Right cardiac atrium (tissue), 5 donors: ENCODE results near the gene TMEM215. TPM values are rescaled to one million over a fixed set of nuclear protein-coding genes. Genes with fewer than 3 reads are reported as not detected.
"Not testable (repeated sequence)": the region's sequence is repeated elsewhere in the genome, so short reads cannot be mapped to it uniquely, and the experiment has no call there.

Experiments used
- ATAC-seq, 2 donors: fragments of 200-7000 bp; cut with Tn5 transposase; one replicate each; pipeline versions ENCODE4 v1.8.0 to v1.9.1; 2020; ENCODE audit warnings: moderate library complexity in 2 of 2, mild to moderate bottlenecking in 1 of 2
- DNase-seq, 3 donors: peaks; one replicate each; pipeline ENCODE4 v3.0.0-alpha.2; 2020
- H3K27ac ChIP-seq: one replicate; pipeline ENCODE4 v1.5.1; 2013; ENCODE audit warnings: mild to moderate bottlenecking, low read length, control low read depth, moderate library complexity
- H3K27me3 ChIP-seq: one replicate; pipeline ENCODE4 v1.6.1; 2013; ENCODE audit not compliant: control insufficient read depth, insufficient read depth
- H3K4me1 ChIP-seq: one replicate; pipeline ENCODE4 v1.6.1; 2013; ENCODE audit warnings: low read length; ENCODE audit not compliant: control insufficient read depth, insufficient read depth
- H3K4me3 ChIP-seq: one replicate; pipeline ENCODE4 v1.5.1; 2013; ENCODE audit warnings: low read length, control low read depth
- H3K9me3 ChIP-seq: one replicate; pipeline ENCODE4 v1.6.1; 2013; ENCODE audit warnings: low read length; ENCODE audit not compliant: control insufficient read depth
- WGBS: extraction: QIAGEN DNeasy Blood & Tissue Kit; methylation state at CpG from one replicate; pipeline ENCODE4 v1.1.7; 2013; 5-methylcytosine and 5-hydroxymethylcytosine counted together
- intact Hi-C, 4 donors: fragments of 100-400 bp; cut with DNase I; formaldehyde crosslinking; loops; one replicate each; pipeline versions ENCODE4 v1.11.0 to v1.14.0; 2022 to 2023
- polyA plus RNA-seq: library from polyadenylated mRNA; stranded (reverse); fragments of 200-250 nt; gene quantifications from one replicate; pipeline ENCODE4 v1.2.3, GENCODE V29; 2013
- total RNA-seq, 4 donors: library from RNA; stranded (reverse); fragmentation: NEBNext Ultra II Directional; extraction: Animal tissue kit (Norgen Biotek cat#: 25700); gene quantifications; one replicate each; pipeline ENCODE4 v1.2.1, GENCODE V29; 2021
- donor health status: healthy with polysubstance abuse.
- donor health status: DM: no; HTN: yes; CAD: no.
- donor health status: DM: no; HTN: no; CAD: no.
- donor health status: DM: no; HTN: yes; CAD: no; lungs with severe emphysema.
- donor health status: DM: yes; HTN: yes; CAD: no.

The TMEM215 gene
- total and polyA plus RNA-seq, 5 donors, result 0.07 to 0.29 (median 0.11) TPM; not detected in 2

DNA sequence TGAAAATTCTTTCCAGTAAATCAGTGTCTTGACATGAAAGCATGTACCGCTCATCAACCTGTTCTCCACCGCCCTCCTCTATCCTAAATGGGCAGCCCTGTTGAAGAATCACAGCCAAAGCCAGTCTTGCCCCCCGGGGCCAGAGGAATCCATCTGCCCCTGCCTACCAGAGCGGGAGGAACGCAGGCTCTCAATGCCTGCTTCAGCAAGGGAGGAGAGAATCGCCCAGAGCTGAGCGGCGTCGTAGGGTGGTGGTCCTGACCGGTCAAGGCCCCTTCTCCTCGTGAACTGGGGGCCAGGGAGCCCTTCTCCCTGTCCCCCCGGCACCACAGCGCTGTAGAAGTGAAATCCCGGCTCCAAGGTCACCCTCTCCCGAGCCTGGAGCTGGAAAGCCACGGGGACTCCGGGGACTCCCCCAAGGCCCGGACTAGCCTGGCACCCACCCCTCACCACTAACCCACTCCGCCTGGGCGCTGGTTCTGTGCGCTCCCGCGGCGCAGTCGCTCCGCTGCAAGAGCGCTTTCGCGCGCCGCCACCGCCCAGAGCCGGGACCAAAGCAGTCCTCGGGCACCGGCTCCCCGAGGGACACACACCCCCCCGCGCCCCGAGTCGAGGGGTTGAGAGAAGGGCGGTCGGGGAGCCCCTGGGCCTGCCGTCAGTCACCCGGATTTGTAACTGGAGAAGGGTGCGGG is 718 bp upstream of the TMEM215 start:
- ATAC-seq (peak in 1 of 2 donors; percentile 60), DNase-seq (peak in 1 of 3 donors; percentile 36)
- H3K27ac ChIP-seq, result no peak overlapping the region
- H3K9me3 ChIP-seq, result no peaks in the 10 kb centered on the region
- no peaks in the 10 kb centered on the region for H3K4me1 ChIP-seq
- no peaks in the 10 kb centered on the region for H3K27me3 ChIP-seq
- intact Hi-C loops, result loop anchor here in 1 of 4 donors (10.0 kb wide), 1 partner anchor 92 kb away; no protein-coding TSS in a partner anchor
- 3% methylated on average over 45 of the region's 45 CpGs for WGBS
- peak overlapping the region; percentile 9 for H3K4me3 ChIP-seq

DNA sequence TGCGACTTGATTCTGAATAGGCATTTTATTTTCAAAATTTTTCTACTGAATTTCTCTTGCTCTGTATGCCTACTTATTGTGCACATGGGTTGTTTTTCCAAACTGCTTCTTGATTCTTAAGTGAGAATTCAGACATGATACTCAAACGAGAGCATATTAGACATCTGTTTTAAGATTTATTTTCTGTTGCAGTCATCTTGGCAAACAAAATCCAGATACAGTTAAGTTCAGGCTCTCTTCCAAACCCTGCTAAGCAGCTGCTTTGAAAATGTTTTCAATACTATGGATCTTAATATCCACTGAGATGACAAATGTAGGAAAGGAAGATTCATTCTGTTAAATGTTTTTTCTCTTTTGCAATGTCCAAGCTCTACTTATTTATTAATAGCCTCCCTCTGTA is 4.5 kb downstream of the TMEM215 start:
- Histone ChIP-seq H3K4me1 (no peaks in the 10 kb centered on the region), H3K27me3 (no peaks in the 10 kb centered on the region), H3K27ac (no peak overlapping the region), H3K9me3 (no peaks in the 10 kb centered on the region), H3K4me3 (no peak overlapping the region)
- 48% methylated on average over 2 of the region's 2 CpGs for WGBS
- no peak for ATAC-seq
- DNase-seq, result no peak
- intact Hi-C loops, result loop anchor here in 1 of 4 donors (10.0 kb wide), 1 partner anchor 87 kb away; no protein-coding TSS in a partner anchor

DNA sequence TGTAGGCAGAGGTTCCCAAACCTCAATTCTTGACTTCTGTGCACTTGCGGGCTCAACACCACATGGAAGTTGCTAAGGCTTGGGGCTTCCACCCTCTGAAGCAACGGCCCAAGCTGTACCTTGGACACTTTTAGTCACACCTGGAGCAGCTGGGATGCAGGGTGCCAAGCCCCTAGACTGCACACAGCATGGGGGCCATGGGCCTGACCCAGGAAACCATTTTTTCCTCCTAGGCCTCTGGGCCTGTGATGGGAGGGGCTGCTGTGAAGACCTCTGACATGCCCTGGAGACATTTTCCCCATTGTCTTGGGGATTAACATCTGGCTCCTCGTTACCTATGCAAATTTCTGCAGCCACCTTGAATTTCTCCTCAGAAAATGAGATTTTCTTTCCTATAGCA is 12.7 kb downstream of the TMEM215 start:
- DNase-seq, H3K4me3 ChIP-seq, ATAC-seq, intact Hi-C loops, H3K9me3 ChIP-seq, H3K27ac ChIP-seq, H3K27me3 ChIP-seq, H3K4me1 ChIP-seq: not testable (repeated sequence)
- 49% methylated on average over 3 of the region's 3 CpGs for WGBS

DNA sequence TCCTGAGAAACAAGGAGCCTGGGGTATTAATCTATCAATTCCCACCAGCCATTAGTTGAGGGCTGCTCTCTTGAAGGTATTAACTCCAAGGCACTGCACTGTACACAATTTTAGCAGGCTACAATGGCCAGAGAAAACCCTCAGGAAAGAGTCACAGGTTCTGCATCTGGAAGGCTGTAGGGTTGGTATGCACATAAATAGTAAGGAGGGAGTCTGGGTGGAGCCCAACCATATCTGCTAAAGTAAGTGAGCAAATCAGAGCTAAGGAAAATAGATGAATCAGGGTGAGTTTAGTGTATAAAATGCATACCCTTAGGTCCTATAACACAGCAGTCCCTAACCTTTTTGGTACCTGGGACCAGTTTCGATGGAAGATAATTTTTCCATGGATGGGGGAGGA is 18.2 kb downstream of the TMEM215 start:
- DNase-seq (no peak), ATAC-seq (no peak)
- H3K27me3 ChIP-seq, result no peaks in the 10 kb centered on the region
- peaks cover 3% of the 10 kb centered on the region for H3K9me3 ChIP-seq
- H3K4me3 ChIP-seq, result no peak overlapping the region
- no peak overlapping the region for H3K27ac ChIP-seq
- intact Hi-C loops, result no loop called here
- H3K4me1 ChIP-seq, result no peaks in the 10 kb centered on the region
- WGBS, result 86% methylated on average over 1 of the region's 1 CpG

DNA sequence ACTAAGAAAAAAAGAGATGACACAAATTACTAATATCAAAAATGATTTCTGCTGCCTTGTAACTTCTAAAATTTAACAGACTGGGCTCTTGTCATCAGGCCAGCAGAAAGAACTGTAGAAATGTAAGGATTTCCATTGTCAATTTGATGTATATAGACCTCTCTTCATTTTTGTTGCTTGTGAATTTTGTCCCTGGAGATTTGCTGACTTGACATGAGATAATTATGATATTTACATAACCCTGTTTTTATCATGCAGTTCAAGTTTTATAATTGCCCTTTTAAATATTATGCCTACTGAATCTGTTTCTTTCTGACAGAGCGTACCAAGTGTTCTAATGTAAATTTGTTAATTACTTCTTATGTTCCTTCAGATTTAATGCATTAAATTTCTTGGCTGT is 23.9 kb downstream of the TMEM215 start:
- no peak for DNase-seq
- H3K27me3 ChIP-seq, result no peaks in the 10 kb centered on the region
- no peaks in the 10 kb centered on the region for H3K4me1 ChIP-seq
- no peaks in the 10 kb centered on the region for H3K9me3 ChIP-seq
- no peak overlapping the region for H3K4me3 ChIP-seq
- ATAC-seq, result no peak
- intact Hi-C loops, result no loop called here
- H3K27ac ChIP-seq, result no peak overlapping the region
- 95% methylated on average over 1 of the region's 1 CpG for WGBS

DNA sequence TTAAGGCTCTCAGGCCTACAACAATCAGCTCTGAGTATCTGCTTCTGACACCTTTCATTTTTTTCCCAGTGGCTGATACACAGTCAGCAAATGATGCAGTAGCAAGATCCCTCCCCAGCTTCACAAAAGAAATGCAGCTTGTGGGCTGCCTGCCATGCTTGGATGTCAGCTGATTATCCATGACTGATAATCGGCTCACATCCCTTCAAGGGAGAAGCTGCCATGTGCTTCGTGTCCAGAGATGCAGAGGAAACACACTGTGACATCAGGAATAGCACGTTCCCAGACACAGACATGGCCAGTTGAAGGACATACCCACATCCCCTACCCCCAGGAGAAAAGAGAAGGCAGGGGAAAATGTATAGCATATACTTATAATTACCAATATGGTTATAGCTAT is 27.9 kb downstream of the TMEM215 start:
- no peaks in the 10 kb centered on the region for H3K9me3 ChIP-seq
- no peak overlapping the region for H3K27ac ChIP-seq
- no peaks in the 10 kb centered on the region for H3K27me3 ChIP-seq
- DNase-seq, result no peak
- 34% methylated on average over 3 of the region's 3 CpGs for WGBS
- H3K4me1 ChIP-seq, result no peaks in the 10 kb centered on the region
- no peak for ATAC-seq
- intact Hi-C loops, result no loop called here
- H3K4me3 ChIP-seq, result no peak overlapping the region

DNA sequence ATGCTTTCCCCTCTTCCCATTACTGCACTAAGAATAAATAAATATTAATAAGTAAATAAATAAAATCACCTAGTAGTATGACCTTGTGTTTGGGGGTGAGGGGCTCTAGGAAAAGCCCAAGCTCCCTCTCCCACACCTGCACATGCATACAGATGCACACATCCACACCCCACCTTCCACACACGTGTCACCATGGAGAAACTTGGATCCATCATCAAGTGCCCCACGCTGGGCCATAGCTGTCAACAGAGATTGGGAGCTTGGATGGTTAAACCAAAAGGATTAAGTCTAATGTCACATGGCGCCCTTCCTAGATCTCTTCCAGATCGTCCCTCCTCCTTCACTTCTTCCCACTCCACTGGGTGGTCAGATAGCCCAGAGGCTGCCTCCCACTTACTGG is 37.0 kb downstream of the TMEM215 start:
- Histone ChIP-seq H3K4me1 (no peaks in the 10 kb centered on the region), H3K27me3 (no peaks in the 10 kb centered on the region), H3K9me3 (no peaks in the 10 kb centered on the region), H3K4me3 (no peak overlapping the region), H3K27ac (no peak overlapping the region)
- intact Hi-C loops, result no loop called here
- no peak for DNase-seq
- WGBS, result 51% methylated on average over 4 of the region's 4 CpGs
- no peak for ATAC-seq

DNA sequence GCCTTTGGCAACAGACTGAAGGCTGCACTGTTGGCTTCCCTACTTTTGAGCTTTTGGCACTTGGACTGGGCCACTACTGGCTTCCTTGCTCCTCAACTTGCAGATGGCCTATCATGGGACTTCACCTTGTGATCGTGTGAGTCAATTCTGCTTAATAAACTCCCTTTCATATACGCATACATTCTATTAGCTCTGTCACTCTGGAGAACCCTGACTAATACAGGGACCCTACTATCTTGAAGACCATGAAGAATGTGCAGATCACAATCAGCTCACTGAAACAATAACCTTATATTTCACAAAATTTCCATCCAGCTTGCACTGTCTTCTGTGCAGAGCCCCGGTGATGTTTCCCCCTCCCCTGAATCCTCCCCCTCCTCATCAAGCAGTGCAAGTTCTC is 39.8 kb downstream of the TMEM215 start:
- no peaks in the 10 kb centered on the region for H3K9me3 ChIP-seq
- 87% methylated on average over 3 of the region's 3 CpGs for WGBS
- no peak for ATAC-seq

DNA sequence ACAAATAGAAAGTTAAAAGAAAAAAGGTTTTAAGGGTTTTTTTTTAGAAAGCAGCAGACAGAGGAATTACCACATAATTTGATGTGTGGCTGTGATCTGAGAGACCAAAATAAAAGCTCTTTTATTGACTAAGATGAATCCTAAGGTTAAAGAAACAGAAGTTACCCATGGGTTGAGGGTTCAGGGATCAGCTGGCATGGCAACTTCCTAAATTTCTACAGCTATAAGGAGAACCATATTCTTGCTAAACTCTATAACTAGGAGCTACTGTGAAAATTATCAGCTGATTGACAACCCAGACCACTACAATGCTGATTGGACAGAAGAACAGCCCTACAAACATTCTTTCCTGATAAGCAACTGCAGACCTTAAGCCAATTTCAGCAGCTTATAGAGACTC is 40.2 kb downstream of the TMEM215 start:
- no peaks in the 10 kb centered on the region for H3K27me3 ChIP-seq
- H3K4me1 ChIP-seq, result no peaks in the 10 kb centered on the region
- DNase-seq (no peak), ATAC-seq (no peak)
- H3K9me3 ChIP-seq, result no peaks in the 10 kb centered on the region
- no peak overlapping the region for H3K4me3 ChIP-seq
- no peak overlapping the region for H3K27ac ChIP-seq
- intact Hi-C loops, result no loop called here

More for the DNA sequence above, 39.8 kb downstream of the TMEM215 start:
- H3K4me1 ChIP-seq, result no peaks in the 10 kb centered on the region
- no peaks in the 10 kb centered on the region for H3K27me3 ChIP-seq
- no peak for DNase-seq
- intact Hi-C loops, result no loop called here
- no peak overlapping the region for H3K4me3 ChIP-seq
- no peak overlapping the region for H3K27ac ChIP-seq

DNA sequence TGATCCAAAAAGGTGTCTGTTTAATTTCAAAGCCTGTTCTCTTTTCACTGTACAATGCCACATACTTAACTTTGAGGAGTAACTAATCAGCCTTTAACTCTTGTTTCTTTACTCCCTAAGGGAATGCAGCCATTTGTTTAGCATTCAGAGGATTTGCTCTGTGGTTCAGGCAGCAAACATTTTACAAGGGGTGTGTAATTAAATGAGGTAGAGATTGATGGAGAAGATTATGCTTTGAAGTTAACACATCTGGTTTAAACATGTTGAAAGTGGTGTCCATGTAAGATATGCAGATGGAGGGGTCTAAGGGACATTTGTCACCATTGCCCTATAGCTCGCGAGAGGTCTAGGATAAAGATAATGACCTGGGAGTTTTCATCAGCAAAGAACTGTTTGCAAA is 41.9 kb downstream of the TMEM215 start:
- intact Hi-C loops, result no loop called here
- WGBS, result 70% methylated on average over 2 of the region's 2 CpGs
- no peak for DNase-seq
- H3K4me3 ChIP-seq, result no peak overlapping the region
- no peaks in the 10 kb centered on the region for H3K9me3 ChIP-seq
- no peak overlapping the region for H3K27ac ChIP-seq
- H3K4me1 ChIP-seq, result no peaks in the 10 kb centered on the region
- ATAC-seq, result no peak
- no peaks in the 10 kb centered on the region for H3K27me3 ChIP-seq

DNA sequence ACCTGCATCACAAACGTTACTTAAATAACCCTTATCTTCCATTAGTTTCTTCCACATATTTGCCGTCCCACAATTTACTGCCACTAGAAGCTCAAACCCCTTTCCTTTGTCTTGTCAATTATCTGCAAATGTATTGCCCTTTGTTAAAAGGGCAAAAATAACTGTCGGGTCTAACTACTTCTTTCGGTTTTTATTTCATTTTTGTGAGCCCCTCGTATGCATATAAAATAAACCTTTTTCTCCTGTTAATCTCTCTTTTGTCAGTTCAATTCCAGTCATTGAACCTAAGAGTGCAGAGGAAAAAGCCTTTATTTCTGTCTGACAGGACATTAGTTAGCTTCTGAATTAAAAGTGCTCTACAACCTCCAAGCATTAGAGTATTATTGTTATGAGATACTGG is 45.5 kb downstream of the TMEM215 start:
- ATAC-seq, result no peak
- no peak overlapping the region for H3K4me3 ChIP-seq
- 74% methylated on average over 5 of the region's 5 CpGs for WGBS
- H3K4me1 ChIP-seq, result no peaks in the 10 kb centered on the region
- intact Hi-C loops, result no loop called here
- H3K9me3 ChIP-seq, result no peaks in the 10 kb centered on the region
- H3K27ac ChIP-seq, result no peak overlapping the region
- no peak for DNase-seq
- no peaks in the 10 kb centered on the region for H3K27me3 ChIP-seq

DNA sequence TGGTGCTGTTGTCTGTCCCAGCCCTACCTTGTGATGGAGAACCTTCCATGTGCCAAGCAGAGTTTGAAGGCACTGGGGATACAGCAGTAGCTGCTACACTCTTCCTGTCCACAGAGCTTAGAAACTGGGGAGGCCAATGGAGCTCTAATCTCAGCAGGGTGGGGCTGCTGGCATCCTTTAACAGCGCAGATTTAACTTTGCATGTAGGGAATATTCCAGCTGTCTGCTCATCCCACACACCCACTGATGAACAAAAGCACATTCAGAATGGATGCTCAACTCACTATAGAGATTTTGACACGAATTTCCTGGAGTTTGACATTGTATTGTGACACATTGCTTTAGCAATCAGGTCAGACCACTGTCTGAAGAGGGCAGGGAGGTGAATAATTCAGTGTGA is 49.0 kb downstream of the TMEM215 start:
- no peaks in the 10 kb centered on the region for H3K27me3 ChIP-seq
- no peaks in the 10 kb centered on the region for H3K4me1 ChIP-seq
- ATAC-seq (no peak), DNase-seq (no peak)
- H3K9me3 ChIP-seq, result no peaks in the 10 kb centered on the region
- WGBS, result 46% methylated on average over 2 of the region's 2 CpGs
- H3K4me3 ChIP-seq, result no peak overlapping the region
- intact Hi-C loops, result no loop called here
- H3K27ac ChIP-seq, result no peak overlapping the region
